GM12878 (cell line): ENCODE measurements around the gene RPS4Y2. TPM values are rescaled to one million over a fixed set of nuclear protein-coding genes. Genes with fewer than 3 reads are reported as not detected.

Experiments
- ATAC-seq: fragments of 200-7000 bp; cut with Tn5 transposase; 3 replicates; pipeline ENCODE4 v1.9.1; 2020; ENCODE audit warnings: mild to moderate bottlenecking, moderate library complexity
- BruUV-seq: library from RNA; stranded (reverse); fragments of 400-500 nt; replicated peaks from 2 replicates; lab custom pipeline; 2021; lab: Mats Ljungman, UMichigan
- CTCF ChIA-PET: fragments of 300-600 bp; sonication (Branson Sonifier 250); formaldehyde crosslinking; extraction: SDS; loops from one replicate; lab custom pipeline; 2021; ENCODE audit warnings: inconsistent platforms; lab: Yijun Ruan, JAX
- POLR2A ChIA-PET: fragments of 350-600 bp; formaldehyde crosslinking; extraction: SDS; loops from one replicate; lab custom pipeline; 2021; ENCODE audit warnings: inconsistent platforms; lab: Charles Lee
- RAD21 ChIA-PET: fragments of 300-600 bp; sonication (Branson Sonifier 250); formaldehyde crosslinking; loops from one replicate; lab custom pipeline; 2023; ENCODE audit warnings: antibody characterized with exemption; ENCODE audit not compliant: unreplicated experiment; lab: Charles Lee
- SMC1A ChIA-PET: fragments of 300-600 bp; sonication (Branson Sonifier 250); formaldehyde crosslinking; loops from one replicate; lab custom pipeline; 2023; ENCODE audit not compliant: unreplicated experiment, uncharacterized antibody; lab: Charles Lee
- DNase-seq: peaks from one replicate; pipeline ENCODE4 v3.0.0-alpha.2; 2011; ENCODE audit warnings: low read depth, low spot score
- FAIRE-seq: peaks from 3 replicates; lab custom pipeline; 2011; peaks lifted over from hg19 to GRCh38; lab: Jason Lieb, UNC
- H2AFZ ChIP-seq: 2 replicates; pipeline ENCODE4 v1.6.0; 2011; ENCODE audit warnings: low read depth, low read length, control low read depth; ENCODE audit not compliant: control insufficient read depth
- H3K27ac ChIP-seq: 2 replicates; pipeline ENCODE4 v1.5.1; 2011; ENCODE audit warnings: control low read depth; ENCODE audit not compliant: control insufficient read depth, insufficient read depth
- H3K27me3 ChIP-seq, 2 experiments: replicated peaks in 1 of 2; 2 replicates each; pipeline versions ENCODE4 v1.6.0 to v1.6.1; 2011; ENCODE audit warnings: low read length in 1 of 2; ENCODE audit not compliant: control insufficient read depth in 2 of 2, insufficient read depth in 2 of 2
- H3K36me3 ChIP-seq, 2 experiments: 2 replicates each; pipeline ENCODE4 v1.5.1; 2011; ENCODE audit warnings: low read length in 1 of 2; ENCODE audit not compliant: control insufficient read depth in 2 of 2, insufficient read depth in 2 of 2
- H3K4me1 ChIP-seq: 2 replicates; pipeline ENCODE4 v1.6.1; 2011; ENCODE audit warnings: mild to moderate bottlenecking, low read length, moderate library complexity, mixed read lengths; ENCODE audit not compliant: control insufficient read depth, insufficient read depth
- H3K4me2 ChIP-seq: 2 replicates; pipeline ENCODE4 v1.6.0; 2011; ENCODE audit warnings: control low read depth; ENCODE audit not compliant: control insufficient read depth, insufficient read depth
- H3K4me3 ChIP-seq: fragments of 200-600 bp; sonication (generic); 2 replicates; pipeline ENCODE4 v1.5.1; 2016
- H3K79me2 ChIP-seq: 2 replicates; pipeline ENCODE4 v1.6.0; 2011; ENCODE audit warnings: low read length; ENCODE audit not compliant: control insufficient read depth, insufficient read depth
- H3K9ac ChIP-seq: 2 replicates; pipeline ENCODE4 v1.8.0; 2011; ENCODE audit warnings: low read length, control low read depth, mixed read lengths; ENCODE audit not compliant: control insufficient read depth, insufficient read depth
- H3K9me3 ChIP-seq: replicated peaks from 3 replicates; pipeline ENCODE4 v1.5.1; 2011; ENCODE audit warnings: mild to moderate bottlenecking, low read length; ENCODE audit not compliant: control insufficient read depth, insufficient read depth
- H4K20me1 ChIP-seq: 2 replicates; pipeline ENCODE4 v1.6.0; 2011; ENCODE audit not compliant: control insufficient read depth, insufficient read depth
- CBX5 ChIP-seq: sonication (generic); IDR thresholded peaks from 2 replicates; pipeline ENCODE4 v1.6.1; 2016; ENCODE audit warnings: low read depth, moderate library complexity, mild to moderate bottlenecking, inconsistent platforms
- CTCF ChIP-seq, 3 experiments: IDR thresholded peaks in 2 of 3; conservative IDR thresholded peaks in 1 of 3; 2 replicates each; pipeline ENCODE4 v1.5.1; 2011; ENCODE audit warnings: low read depth in 3 of 3, low read length in 3 of 3, mild to moderate bottlenecking in 3 of 3, control low read depth in 2 of 3, moderate library complexity in 2 of 3, inconsistent platforms in 1 of 3, mixed read lengths in 1 of 3; ENCODE audit not compliant: control insufficient read depth in 2 of 3, insufficient read depth in 1 of 3; ENCODE audit errors: extremely low read depth in 1 of 3
- EP300 ChIP-seq, 2 experiments: fragments of 150-350 bp in 1 of 2; IDR thresholded peaks; 2 replicates each; pipeline ENCODE4 v1.6.1; 2011 to 2012; ENCODE audit warnings: low read depth in 2 of 2, low read length in 2 of 2, borderline replicate concordance in 1 of 2, improper control_type of control experiment in 1 of 2, inconsistent platforms in 1 of 2; ENCODE audit not compliant: control insufficient read depth in 1 of 2
- ESRRA ChIP-seq: IDR thresholded peaks from 2 replicates; pipeline ENCODE4 v1.6.1; 2012; ENCODE audit warnings: mild to moderate bottlenecking, low read length, improper control_type of control experiment
- FOS ChIP-seq: IDR thresholded peaks from 3 replicates; pipeline ENCODE4 v1.6.1; 2011; ENCODE audit warnings: borderline replicate concordance; ENCODE audit not compliant: insufficient read length; ENCODE audit errors: extremely low read depth
- KAT2A ChIP-seq: conservative IDR thresholded peaks from 2 replicates; pipeline ENCODE4 v1.6.1; 2011; ENCODE audit warnings: low read depth, low read length; ENCODE audit not compliant: control insufficient read depth
- PAX5 ChIP-seq: IDR thresholded peaks from 2 replicates; pipeline ENCODE4 v1.6.1; 2011; ENCODE audit warnings: low read depth, low read length, borderline replicate concordance
- RELA ChIP-seq: fragments of 450-650 bp; IDR thresholded peaks from 2 replicates; pipeline ENCODE4 v1.8.0; 2014; ENCODE audit warnings: borderline replicate concordance; ENCODE audit not compliant: partially characterized antibody
- SPI1 ChIP-seq: IDR thresholded peaks from 2 replicates; pipeline ENCODE4 v1.6.1; 2011; ENCODE audit warnings: low read depth, mild to moderate bottlenecking, low read length, moderate library complexity, borderline replicate concordance; ENCODE audit not compliant: insufficient read depth
- TCF12 ChIP-seq: IDR thresholded peaks from 2 replicates; pipeline ENCODE4 v1.6.1; 2011; ENCODE audit warnings: low read depth, mild to moderate bottlenecking, low read length
- TCF3 ChIP-seq: IDR thresholded peaks from 2 replicates; pipeline ENCODE4 v1.6.1; 2012; ENCODE audit warnings: low read depth, mild to moderate bottlenecking, low read length, borderline replicate concordance; ENCODE audit not compliant: insufficient read depth
- USF1 ChIP-seq: IDR thresholded peaks from 2 replicates; pipeline ENCODE4 v1.6.1; 2011; ENCODE audit warnings: borderline replicate concordance, low read depth, mild to moderate bottlenecking, moderate library complexity, mixed read lengths, low read length; ENCODE audit not compliant: insufficient read depth; ENCODE audit errors: extremely low read length
- WRNIP1 ChIP-seq: IDR thresholded peaks from 2 replicates; pipeline ENCODE4 v1.6.1; 2011; ENCODE audit warnings: low read depth, low read length, improper control_type of control experiment, borderline replicate concordance
- ZBED1 ChIP-seq: IDR thresholded peaks from 2 replicates; pipeline ENCODE4 v1.6.1; 2016; ENCODE audit warnings: borderline replicate concordance
- WGBS: methylation state at CpG from one replicate; pipeline ENCODE4 v1.1.6; 2016; ENCODE audit warnings: low lambda C conversion rate; ENCODE audit not compliant: insufficient replicate concordance, insufficient coverage; ENCODE audit errors: missing lambda C conversion rate; 5-methylcytosine and 5-hydroxymethylcytosine counted together
- in situ Hi-C: fragments of 300-500 bp; cut with MboI; formaldehyde crosslinking; loops from 9 replicates; pipeline ENCODE4 v1.14.3; 2018; ENCODE audit warnings: mixed read lengths
- intact Hi-C: fragments of 100-400 bp; cut with micrococcal nuclease; formaldehyde crosslinking; loops from one replicate; pipeline ENCODE4 v1.14.2; 2022; ENCODE audit not compliant: unreplicated experiment
- polyA plus RNA-seq, 11 experiments: library from polyadenylated mRNA; depleted of rRNA in 4 of 11; unstranded in 6 of 11; stranded (reverse) in 5 of 11; fragments of >200 nt; fragmentation: Nextera tagmentation in 4 of 11; fragmentation: Illumina TruSeq in 1 of 11; extraction: Ambion mirVana in 4 of 11; extraction: Trizol in 1 of 11; gene quantifications; 1 replicate in 1 of 11; 2 replicates in 10 of 11; pipeline versions ENCODE4 v1.2.1 to v1.2.3, GENCODE V29; 2011 to 2016; ENCODE audit warnings: inconsistent platforms in 2 of 11, missing spikeins in 2 of 11, low read depth in 1 of 11
- total RNA-seq, 4 experiments: library from RNA; depleted of rRNA in 3 of 4; stranded (reverse); fragments of >200 nt in 3 of 4; fragmentation: Illumina TruSeq in 1 of 4; extraction: Trizol in 1 of 4; gene quantifications; 2 replicates each; pipeline versions ENCODE4 v1.2.1 to v1.2.3, GENCODE V29; 2013 to 2021

RPS4Y2 gene
- total and polyA plus RNA-seq, 10 of the 15 experiments (the other 5 are each of a cell fraction or from before 2014, with no cell fraction given): not detected

GRCh38 chrY:20813459-20813858 lies 57.6 kb downstream of the RPS4Y2 start:
- ATAC-seq: no peak
- Histone ChIP-seq H3K9me3 (no peaks in the 10 kb centered on the region), H2AFZ (no peak overlapping the region)
- no peak for TF ChIP-seq RELA
- TF ChIP-seq, all 136 proteins: peak for 0
- H3K79me2 ChIP-seq: no peaks in the 10 kb centered on the region
- CTCF ChIA-PET: no interaction called here
- WGBS: no CpG with 5 or more reads among the region's 1 CpG
- POLR2A ChIA-PET: no interaction called here
- no peaks in the 10 kb centered on the region for H4K20me1 ChIP-seq
- no peaks in the 10 kb centered on the region for H3K4me1 ChIP-seq
- FAIRE-seq: no peak
- in situ Hi-C loops (no loop called here), intact Hi-C loops (no loop called here)
- no TSS peak for BruUV-seq
- no peak overlapping the region for H3K4me2 ChIP-seq
- RAD21 ChIA-PET: no interaction called here
- no peak overlapping the region for H3K9ac ChIP-seq
- H3K27me3 ChIP-seq: no peaks in the 10 kb centered on the region
- SMC1A ChIA-PET: no interaction called here
- H3K27ac ChIP-seq: no peak overlapping the region
- no peak overlapping the region for H3K4me3 ChIP-seq
- DNase-seq: no peak
- H3K36me3 ChIP-seq: no peaks in the 10 kb centered on the region

GRCh38 chrY:20814794-20815193 lies 58.9 kb downstream of the RPS4Y2 start:
- no peak for ATAC-seq
- no CpG with 5 or more reads among the region's 1 CpG for WGBS
- TF ChIP-seq FOS (no peak), KAT2A (no peak), ZBED1 (no peak), ESRRA (no peak), TCF12 (no peak), USF1 (no peak), WRNIP1 (no peak), SPI1 (no peak), TCF3 (no peak), EP300 (IDR thresholded peaks at IDR 0.05; ENCODE audit: borderline replicate concordance in 1 of 2, control insufficient read depth in 1 of 2, low read depth in 2 of 2, low read length in 2 of 2) (no peak), CTCF (IDR thresholded peaks at IDR 0.05 in 2 of 3, conservative IDR thresholded peaks at IDR 0.05 in 1 of 3; ENCODE audit: control insufficient read depth in 2 of 3, extremely low read depth in 1 of 3, insufficient read depth in 1 of 3, low read depth in 3 of 3, low read length in 3 of 3) (no peak), PAX5 (no peak), CBX5 (no peak)

More at GRCh38 chrY:20814794-20815193, 58.9 kb downstream of the RPS4Y2 start:
- intact Hi-C loops (no loop called here), in situ Hi-C loops (no loop called here)
- H2AFZ ChIP-seq: no peak overlapping the region
- no peak for DNase-seq
- no peak overlapping the region for H3K27ac ChIP-seq
- H3K4me3 ChIP-seq: no peak overlapping the region
- CTCF ChIA-PET: no interaction called here
- H3K4me1 ChIP-seq: no peaks in the 10 kb centered on the region
- no peaks in the 10 kb centered on the region for H3K9me3 ChIP-seq
- RAD21 ChIA-PET: no interaction called here
- no peak overlapping the region for H3K9ac ChIP-seq
- no peaks in the 10 kb centered on the region for H3K79me2 ChIP-seq
- POLR2A ChIA-PET: no interaction called here
- SMC1A ChIA-PET: no interaction called here
- no peaks in the 10 kb centered on the region for H3K36me3 ChIP-seq
- H4K20me1 ChIP-seq: no peaks in the 10 kb centered on the region
- BruUV-seq: no TSS peak
- H3K27me3 ChIP-seq: no peaks in the 10 kb centered on the region
- FAIRE-seq: no peak
- H3K4me2 ChIP-seq: no peak overlapping the region
